ENCODE measurements around the gene SGSM2. TPM values are rescaled to one million over a fixed set of nuclear protein-coding genes. Genes with fewer than 3 reads are reported as not detected.

SGSM2 gene
- total RNA-seq, 1 experiment from 2014 or later = 65.6 TPM

GRCh38 chr17:2303204-2304188 lies 33.8 kb upstream of the SGSM2 start, which contains the start of the genes SMG6 and SRR:
Gene SMG6 (minus strand): TSS chr17:2303785. CDS start chr17:2303720, 65 bp downstream.
Gene SRR (plus strand): TSS chr17:2303950. CDS start chr17:2315561, 11,611 bp downstream.
- H3K36me3 ChIP-seq (ENCODE audit: control insufficient read depth, insufficient read depth, low read length) = no peaks in the 10 kb centered on the region; the same call in 1 of the 2 replicates
- CTCF ChIA-PET = interaction anchor here (0.7 to 1.8 kb wide), 9 partner anchors 33 to 549 kb away, joined by 3 to 15 read pairs (median 4); partner anchors contain the start of gene TSR1
- no TSS peak for BruUV-seq (replicated peaks)
- H3K4me1 ChIP-seq = no peaks in the 10 kb centered on the region
- TF ChIP-seq CTCF (IDR thresholded peaks at IDR 0.05; ENCODE audit: insufficient read depth in 1 of 2, low read depth in 1 of 2, low read length in 1 of 2, severe bottlenecking in 1 of 2, unreplicated experiment in 1 of 2) = no peak
- H3K4me3 ChIP-seq (ENCODE audit: low read depth, low read length) = peak within 1 kb of the TSS; percentile 73
- POLR2A ChIA-PET = interaction anchor here (0.6 to 1.9 kb wide), 17 partner anchors 13 to 587 kb away, joined by 3 to 28 read pairs (median 4); partner anchors contain the start of gene TSR1
- Mint-ChIP-seq H3K4me3 (ENCODE audit: unreplicated experiment) (peak within 1 kb of the TSS; percentile 80), H3K27ac (ENCODE audit: unreplicated experiment) (peak within 1 kb of the TSS; percentile 72), H3K36me3 (ENCODE audit: insufficient read depth, unreplicated experiment) (peaks cover 27% of the 10 kb centered on the region), H3K9me3 (ENCODE audit: unreplicated experiment) (no peaks in the 10 kb centered on the region), H3K4me1 (ENCODE audit: low read depth, unreplicated experiment) (peaks cover 13% of the 10 kb centered on the region), H3K27me3 (ENCODE audit: insufficient read depth, unreplicated experiment) (no peaks in the 10 kb centered on the region)
- H3K27me3 ChIP-seq (replicated peaks; ENCODE audit: control insufficient read depth, insufficient read depth, low read length) = no peaks in the 10 kb centered on the region
- no peaks in the 10 kb centered on the region for H3K9me3 ChIP-seq
- intact Hi-C loops (cut with micrococcal nuclease; ENCODE audit: unreplicated experiment) = loop anchor here (1.0 kb wide), 1 partner anchor 33 kb away; the partner anchor contains the start of gene TSR1
- peak; percentile 90 to 92 for DNase-seq

- Histone ChIP-seq H3K4me3 (ENCODE audit: low read depth, low read length) (no peak overlapping the region), H3K27me3 (replicated peaks; ENCODE audit: control insufficient read depth, insufficient read depth, low read length) (no peaks in the 10 kb centered on the region), H3K36me3 (ENCODE audit: control insufficient read depth, insufficient read depth, low read length) (no peaks in the 10 kb centered on the region), H3K4me1 (no peaks in the 10 kb centered on the region), H3K9me3 (no peaks in the 10 kb centered on the region)
- Mint-ChIP-seq H3K36me3 (ENCODE audit: insufficient read depth, unreplicated experiment) (peaks cover 20% of the 10 kb centered on the region), H3K27ac (ENCODE audit: unreplicated experiment) (no peak overlapping the region), H3K4me3 (ENCODE audit: unreplicated experiment) (no peak overlapping the region), H3K27me3 (ENCODE audit: insufficient read depth, unreplicated experiment) (no peaks in the 10 kb centered on the region), H3K9me3 (ENCODE audit: unreplicated experiment) (no peaks in the 10 kb centered on the region), H3K4me1 (ENCODE audit: low read depth, unreplicated experiment) (peaks cover 20% of the 10 kb centered on the region)
- ChIA-PET CTCF (no interaction called here), POLR2A (interaction anchor here (1.9 kb wide), 1 partner anchor 31 kb away, joined by 28 read pairs; the partner anchor contains the start of gene TSR1)
- no peak for TF ChIP-seq CTCF (IDR thresholded peaks at IDR 0.05; ENCODE audit: insufficient read depth in 1 of 2, low read depth in 1 of 2, low read length in 1 of 2, severe bottlenecking in 1 of 2, unreplicated experiment in 1 of 2)
- BruUV-seq (replicated peaks) = TSS peak; percentile 87
- DNase-seq = no peak
- intact Hi-C loops (cut with micrococcal nuclease; ENCODE audit: unreplicated experiment) = no loop called here
Measured at GRCh38 chr17:2304931-2305330, 32.4 kb upstream of the SGSM2 start.
